ENCODE data around the gene CD248. TPM values are rescaled to one million over a fixed set of nuclear protein-coding genes. Genes with fewer than 3 reads are reported as not detected.
A peak's percentile ranks its signal among the peaks of the same experiment; 100 is the strongest.

The CD248 gene
- total RNA-seq, 2 donors from 2014 or later = 4.9 to 8.8 TPM

DNA sequence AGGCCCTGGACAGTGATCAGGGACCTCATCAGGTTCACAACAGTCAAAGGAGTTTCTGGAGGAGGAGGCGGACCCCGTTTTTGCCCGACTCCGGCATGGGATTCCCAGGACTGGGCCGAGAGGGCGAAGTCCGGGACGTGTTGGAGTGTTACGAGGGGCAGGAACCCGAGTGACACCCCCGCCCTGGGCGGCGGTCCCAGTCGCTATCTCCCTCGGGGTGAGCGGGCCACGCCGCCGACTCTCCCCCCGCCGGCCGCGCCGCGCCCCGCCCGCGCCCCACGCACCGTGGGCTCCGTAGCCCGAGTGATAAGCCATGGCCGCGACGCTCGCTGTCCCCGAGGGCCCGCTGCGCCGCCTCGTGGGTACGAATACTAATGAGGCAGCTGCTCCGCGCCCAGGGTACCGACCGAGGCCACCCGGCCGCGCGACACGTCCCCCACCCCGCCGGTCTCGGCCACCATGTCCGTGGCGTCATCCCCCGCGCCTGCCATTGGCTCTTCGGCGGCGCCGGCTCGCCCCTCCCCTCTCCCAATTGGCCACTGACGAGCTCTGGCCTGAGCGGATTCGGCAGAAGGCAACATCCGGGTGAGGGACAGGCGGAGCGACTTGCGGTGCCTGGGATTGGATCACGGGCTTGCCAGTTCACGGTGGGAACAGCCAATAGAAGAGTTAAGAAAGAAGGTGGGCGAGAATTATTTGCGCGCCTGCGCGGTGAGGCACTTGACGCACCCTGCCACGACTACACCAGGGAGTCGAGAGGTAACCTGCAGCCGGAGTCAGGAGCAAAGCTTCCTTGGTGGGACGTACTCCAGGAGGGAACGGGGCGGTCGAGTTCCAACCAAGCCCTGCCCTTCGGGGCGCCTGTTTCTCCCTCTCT is 27.9 kb downstream of the CD248 start, which contains the start of gene YIF1A:
YIF1A (minus strand) TSS at position 473 of the 877 bp plus-strand sequence; CDS start at position 315, 158 bp downstream.
- H3K4me1 ChIP-seq = peaks cover 11% of the 10 kb centered on the region
- TF ChIP-seq, protein P1, sequence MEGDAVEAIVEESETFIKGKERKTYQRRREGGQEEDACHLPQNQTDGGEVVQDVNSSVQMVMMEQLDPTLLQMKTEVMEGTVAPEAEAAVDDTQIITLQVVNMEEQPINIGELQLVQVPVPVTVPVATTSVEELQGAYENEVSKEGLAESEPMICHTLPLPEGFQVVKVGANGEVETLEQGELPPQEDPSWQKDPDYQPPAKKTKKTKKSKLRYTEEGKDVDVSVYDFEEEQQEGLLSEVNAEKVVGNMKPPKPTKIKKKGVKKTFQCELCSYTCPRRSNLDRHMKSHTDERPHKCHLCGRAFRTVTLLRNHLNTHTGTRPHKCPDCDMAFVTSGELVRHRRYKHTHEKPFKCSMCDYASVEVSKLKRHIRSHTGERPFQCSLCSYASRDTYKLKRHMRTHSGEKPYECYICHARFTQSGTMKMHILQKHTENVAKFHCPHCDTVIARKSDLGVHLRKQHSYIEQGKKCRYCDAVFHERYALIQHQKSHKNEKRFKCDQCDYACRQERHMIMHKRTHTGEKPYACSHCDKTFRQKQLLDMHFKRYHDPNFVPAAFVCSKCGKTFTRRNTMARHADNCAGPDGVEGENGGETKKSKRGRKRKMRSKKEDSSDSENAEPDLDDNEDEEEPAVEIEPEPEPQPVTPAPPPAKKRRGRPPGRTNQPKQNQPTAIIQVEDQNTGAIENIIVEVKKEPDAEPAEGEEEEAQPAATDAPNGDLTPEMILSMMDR (IDR thresholded peaks at IDR 0.05) = no peak
- H3K4me3 ChIP-seq = peak within 1 kb of the TSS; percentile 90
- peak; percentile 98 for DNase-seq
- peaks cover 15% of the 10 kb centered on the region for H3K27me3 ChIP-seq
- H3K9ac ChIP-seq (ENCODE audit: low read depth in 2 of 2, low read length in 2 of 2) = peak within 1 kb of the TSS; percentile 94 to 95
- no peaks in the 10 kb centered on the region for H3K9me3 ChIP-seq
- intact Hi-C loops (cut with DNase I) = no loop called here
- no peaks in the 10 kb centered on the region for H3K36me3 ChIP-seq
- H3K27ac ChIP-seq = peak within 1 kb of the TSS; percentile 92

DNA sequence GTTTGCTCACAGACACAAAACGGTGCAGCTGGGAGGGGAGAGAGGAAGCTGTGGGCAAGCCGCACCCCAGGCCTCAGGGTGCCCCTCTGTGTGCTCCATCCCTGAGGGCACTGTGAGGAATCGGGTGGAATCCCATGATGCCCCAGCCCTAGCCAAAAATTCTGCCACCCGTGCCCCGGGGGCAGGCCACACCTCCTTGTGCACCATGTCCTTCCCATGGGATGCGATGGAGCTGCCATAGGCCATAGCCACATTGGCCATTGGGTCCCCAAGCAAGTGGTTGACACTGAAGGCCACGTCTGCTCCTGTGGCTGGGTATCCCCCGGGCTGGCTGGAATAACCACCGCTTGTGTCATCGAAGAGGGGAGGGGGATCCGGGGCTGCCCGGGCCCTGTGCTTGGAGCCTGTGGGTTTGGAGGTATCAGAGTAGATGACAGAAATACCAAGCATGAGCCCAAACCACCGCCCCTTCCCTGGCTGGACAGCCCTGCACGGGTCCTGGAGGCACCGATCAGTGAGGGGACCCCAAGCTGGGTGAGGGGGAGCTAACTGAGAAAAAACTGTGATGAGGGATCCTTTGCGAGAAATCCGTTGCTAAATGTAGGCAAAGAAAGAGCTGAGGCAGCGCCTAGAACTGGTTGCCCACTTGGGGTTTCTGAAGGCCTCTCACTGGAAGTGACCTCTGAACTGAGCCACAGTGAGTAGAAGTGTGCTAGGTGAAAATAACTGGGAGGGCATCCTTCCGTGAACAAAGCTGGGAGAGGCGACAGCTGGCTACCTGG is 28.8 kb downstream of the CD248 start:
- intact Hi-C loops (cut with DNase I) = no loop called here
- Histone ChIP-seq H3K9me3 (no peaks in the 10 kb centered on the region), H3K4me1 (peaks cover 11% of the 10 kb centered on the region), H3K27me3 (peaks cover 15% of the 10 kb centered on the region), H3K9ac (ENCODE audit: low read depth in 2 of 2, low read length in 2 of 2) (peak overlapping the region; percentile 94 to 95), H3K36me3 (no peaks in the 10 kb centered on the region), H3K4me3 (peak overlapping the region; percentile 90), H3K27ac (peak overlapping the region; percentile 92)
- TF ChIP-seq, protein P1 (IDR thresholded peaks at IDR 0.05) = no peak
- DNase-seq = no peak

DNA sequence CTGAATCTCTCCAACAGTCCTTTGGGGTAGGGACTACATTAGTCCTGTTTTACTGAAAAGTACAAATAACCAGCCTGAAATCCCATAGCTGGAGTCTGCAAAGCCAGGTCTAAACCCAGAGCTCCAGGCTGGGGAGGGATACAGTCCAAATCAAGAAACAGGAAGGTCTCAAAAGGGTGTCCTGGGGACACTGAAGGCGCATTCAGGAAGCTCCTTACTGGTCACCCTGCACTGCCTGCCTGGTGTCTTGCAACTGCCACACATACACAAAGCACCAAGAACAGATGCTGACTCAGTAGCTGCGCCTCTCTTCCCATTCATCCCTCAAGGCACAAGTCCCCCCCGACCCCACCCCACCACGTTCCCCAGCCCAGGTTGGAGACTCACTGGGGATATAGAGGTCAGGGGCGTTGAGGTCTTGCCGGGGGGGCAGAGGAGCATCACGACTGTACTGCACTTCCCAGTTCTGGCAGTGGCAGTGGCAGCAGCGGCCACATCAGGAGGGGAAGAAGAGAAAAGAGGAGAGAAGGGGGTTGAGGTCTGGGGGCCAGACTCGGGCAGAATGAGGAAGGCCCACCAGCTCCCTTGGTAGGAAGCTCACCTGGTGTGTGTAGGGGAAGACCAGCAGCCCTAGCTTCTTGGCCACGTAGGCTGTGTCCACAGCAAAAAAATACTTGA is 29.5 kb downstream of the CD248 start:
- TF ChIP-seq, protein P1 (IDR thresholded peaks at IDR 0.05) = no peak
- no peak overlapping the region for H3K27ac ChIP-seq
- DNase-seq = no peak
- no peaks in the 10 kb centered on the region for H3K36me3 ChIP-seq
- H3K4me1 ChIP-seq = peaks cover 11% of the 10 kb centered on the region
- intact Hi-C loops (cut with DNase I) = no loop called here
- H3K4me3 ChIP-seq = no peak overlapping the region
- no peaks in the 10 kb centered on the region for H3K9me3 ChIP-seq
- H3K9ac ChIP-seq (ENCODE audit: low read depth in 2 of 2, low read length in 2 of 2) = peak overlapping the region in 1 of 2 donors; percentile 95
- H3K27me3 ChIP-seq = peaks cover 12% of the 10 kb centered on the region

DNA sequence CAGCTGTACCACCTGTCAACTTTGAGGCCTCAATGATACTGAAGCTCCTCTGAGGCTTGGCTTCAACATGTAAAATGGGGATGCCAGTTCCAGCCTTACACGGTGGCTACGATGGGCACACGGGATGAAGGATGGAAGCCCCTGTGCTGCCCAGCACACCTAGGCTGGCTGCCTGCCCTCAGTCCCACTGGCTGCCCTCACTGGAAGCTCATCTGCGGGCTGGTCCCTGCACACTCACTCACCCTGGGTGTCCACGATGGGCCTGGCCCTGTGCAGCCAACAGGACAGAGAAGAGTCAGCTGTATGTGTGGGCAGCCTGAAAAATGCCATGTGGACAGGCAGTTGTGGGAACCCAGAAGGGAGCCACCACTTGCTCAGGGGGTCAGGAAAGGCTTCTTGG is 30.1 kb downstream of the CD248 start:
- Histone ChIP-seq H3K36me3 (no peaks in the 10 kb centered on the region), H3K27me3 (peaks cover 6% of the 10 kb centered on the region), H3K4me3 (no peak overlapping the region), H3K4me1 (peaks cover 6% of the 10 kb centered on the region), H3K9me3 (no peaks in the 10 kb centered on the region), H3K27ac (no peak overlapping the region), H3K9ac (ENCODE audit: low read depth in 2 of 2, low read length in 2 of 2) (no peak overlapping the region)
- TF ChIP-seq, protein P1 (IDR thresholded peaks at IDR 0.05) = no peak
- DNase-seq = no peak
- intact Hi-C loops (cut with DNase I) = no loop called here

Measured in colonic mucosa (tissue), 4 donors.